ENCODE data around the gene LPA. TPM values are rescaled to one million over a fixed set of nuclear protein-coding genes. Genes with fewer than 3 reads are reported as not detected.

The LPA gene
- total and polyA plus RNA-seq, 8 donors, result 0.07 to 2.1 (median 1.4) TPM

DNA sequence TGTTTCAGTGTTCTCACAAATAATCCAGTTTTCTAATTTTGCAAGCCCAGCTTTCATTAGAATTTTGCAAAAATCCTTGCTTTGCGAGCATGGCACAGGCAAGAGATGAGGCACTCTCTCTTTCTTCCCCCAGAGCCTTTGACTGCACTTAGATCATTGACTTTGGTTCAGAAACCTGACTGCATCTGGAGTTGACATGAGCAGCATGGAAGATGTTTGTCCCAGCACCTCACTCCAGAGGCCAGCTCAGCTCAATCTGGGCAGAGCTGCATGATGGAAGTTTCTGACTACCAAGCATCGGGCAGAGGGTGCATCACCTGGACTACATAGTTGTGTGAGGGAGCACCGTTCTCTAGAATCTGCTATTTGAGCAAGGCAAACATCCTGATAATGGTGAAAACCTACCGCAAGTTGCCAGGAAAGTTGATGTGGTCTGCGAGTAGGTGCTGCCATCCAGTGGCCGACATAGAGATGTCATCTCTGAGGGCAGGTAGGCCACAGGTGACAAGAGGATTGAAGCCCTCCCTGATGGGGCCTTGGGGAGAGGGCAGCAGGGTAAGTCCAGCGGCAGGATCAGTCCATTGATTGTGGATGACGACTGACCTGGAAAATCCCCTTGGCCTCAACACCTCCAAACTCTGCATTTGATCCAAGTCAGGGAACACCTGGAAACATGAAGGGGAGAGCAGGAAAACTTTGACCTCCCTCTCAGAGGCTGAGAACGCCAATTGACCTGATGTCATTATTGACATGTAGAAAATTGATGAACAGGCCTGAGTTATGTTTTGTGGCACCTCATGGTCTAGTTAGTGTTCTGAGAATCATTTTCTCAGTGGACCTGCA lies 3.8 kb upstream of the LPA start:
- DNase-seq, result peak; percentile 36 to 66 (median 59)

GRCh38 chr6:160662842-160663241 lies 1.2 kb downstream of the LPA start:
- ATAC-seq (no peak), FAIRE-seq (no peak), DNase-seq (no peak)
- Histone ChIP-seq H3K4me1 (no peaks in the 10 kb centered on the region), H3K9me3 (no peaks in the 10 kb centered on the region), H3K36me3 (no peaks in the 10 kb centered on the region), H3K27ac (no peak overlapping the region), H3K27me3 (no peaks in the 10 kb centered on the region), H3K4me3 (no peak overlapping the region)
- intact Hi-C loops (cut with DNase I), result no loop called here
- TF ChIP-seq, protein P1, sequence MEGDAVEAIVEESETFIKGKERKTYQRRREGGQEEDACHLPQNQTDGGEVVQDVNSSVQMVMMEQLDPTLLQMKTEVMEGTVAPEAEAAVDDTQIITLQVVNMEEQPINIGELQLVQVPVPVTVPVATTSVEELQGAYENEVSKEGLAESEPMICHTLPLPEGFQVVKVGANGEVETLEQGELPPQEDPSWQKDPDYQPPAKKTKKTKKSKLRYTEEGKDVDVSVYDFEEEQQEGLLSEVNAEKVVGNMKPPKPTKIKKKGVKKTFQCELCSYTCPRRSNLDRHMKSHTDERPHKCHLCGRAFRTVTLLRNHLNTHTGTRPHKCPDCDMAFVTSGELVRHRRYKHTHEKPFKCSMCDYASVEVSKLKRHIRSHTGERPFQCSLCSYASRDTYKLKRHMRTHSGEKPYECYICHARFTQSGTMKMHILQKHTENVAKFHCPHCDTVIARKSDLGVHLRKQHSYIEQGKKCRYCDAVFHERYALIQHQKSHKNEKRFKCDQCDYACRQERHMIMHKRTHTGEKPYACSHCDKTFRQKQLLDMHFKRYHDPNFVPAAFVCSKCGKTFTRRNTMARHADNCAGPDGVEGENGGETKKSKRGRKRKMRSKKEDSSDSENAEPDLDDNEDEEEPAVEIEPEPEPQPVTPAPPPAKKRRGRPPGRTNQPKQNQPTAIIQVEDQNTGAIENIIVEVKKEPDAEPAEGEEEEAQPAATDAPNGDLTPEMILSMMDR (IDR thresholded peaks at IDR 0.05), result no peak
- 79 to 83% methylated on average over 2 of the region's 2 CpGs for WGBS, 2 donors

More for the DNA sequence above, 3.8 kb upstream of the LPA start:
- intact Hi-C loops (cut with DNase I), result no loop called here
- TF ChIP-seq, protein P1 (IDR thresholded peaks at IDR 0.05), result peak; percentile 15 to 50 (median 42)
- FAIRE-seq (no peak), ATAC-seq (peak; percentile 76 to 99 (median 88))
- Histone ChIP-seq H3K36me3 (no peaks in the 10 kb centered on the region), H3K4me1 (no peaks in the 10 kb centered on the region), H3K27me3 (no peaks in the 10 kb centered on the region), H3K4me3 (no peak overlapping the region), H3K27ac (no peak overlapping the region), H3K9me3 (no peaks in the 10 kb centered on the region)
- 20 to 21% methylated on average over 9 of the region's 9 CpGs for WGBS, 2 donors

GRCh38 chr6:160662429-160662828 lies 1.6 kb downstream of the LPA start:
- ATAC-seq (no peak), FAIRE-seq (no peak), DNase-seq (no peak)
- Histone ChIP-seq H3K4me3 (no peak overlapping the region), H3K36me3 (no peaks in the 10 kb centered on the region), H3K4me1 (no peaks in the 10 kb centered on the region), H3K27ac (no peak overlapping the region), H3K9me3 (no peaks in the 10 kb centered on the region), H3K27me3 (no peaks in the 10 kb centered on the region)
- TF ChIP-seq, protein P1 (IDR thresholded peaks at IDR 0.05), result no peak
- intact Hi-C loops (cut with DNase I), result no loop called here
- 36 to 37% methylated on average over 3 of the region's 3 CpGs for WGBS, 2 donors

DNA sequence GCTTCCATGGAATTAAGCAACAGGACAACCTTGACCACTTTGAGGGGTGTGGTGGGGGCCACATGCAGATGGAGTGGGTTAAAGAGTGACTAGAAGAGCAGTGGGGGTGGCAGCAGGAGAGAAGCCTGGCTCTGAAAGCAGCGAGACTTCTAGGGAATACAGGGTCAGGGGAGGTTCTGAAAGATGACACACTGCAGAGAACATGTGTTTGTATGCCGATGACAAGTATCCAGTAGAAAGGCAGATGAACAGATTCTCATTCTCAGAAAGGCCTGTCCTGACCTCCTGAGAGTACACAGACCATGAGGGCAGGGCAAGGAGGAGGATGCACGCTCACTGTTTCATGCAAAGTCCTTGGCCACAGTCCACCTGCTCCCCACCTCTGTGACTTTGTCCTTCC lies 2.9 kb downstream of the LPA start:
- DNase-seq, result no peak
- 72 to 76% methylated on average over 3 of the region's 3 CpGs for WGBS, 2 donors

More for the DNA sequence above, 2.9 kb downstream of the LPA start:
- intact Hi-C loops (cut with DNase I), result no loop called here
- Histone ChIP-seq H3K9me3 (no peaks in the 10 kb centered on the region), H3K27me3 (no peaks in the 10 kb centered on the region), H3K36me3 (no peaks in the 10 kb centered on the region), H3K27ac (no peak overlapping the region), H3K4me3 (no peak overlapping the region), H3K4me1 (no peaks in the 10 kb centered on the region)
- ATAC-seq, result no peak
- FAIRE-seq, result no peak
- TF ChIP-seq, protein P1 (IDR thresholded peaks at IDR 0.05), result no peak

Data from pancreas (tissue), 10 donors.